Gastrocnemius medialis (tissue), 4 donors: ENCODE data around the gene TMC8.

Source experiments
- POLR2A ChIP-seq, 2 donors: fragments of 450-650 bp; IDR thresholded peaks; one replicate each; pipeline ENCODE4 v1.6.1; 2017; ENCODE audit warnings: antibody characterized with exemption in 2 of 2, mild to moderate bottlenecking in 2 of 2, moderate library complexity in 2 of 2
- TF ChIP-seq, protein P1 (sequence below), 5 experiments: fragments of 450-650 bp in 3 of 5; fragments of 200-600 bp in 2 of 5; sonication (generic) in 2 of 5; IDR thresholded peaks in 4 of 5; conservative IDR thresholded peaks in 1 of 5; 1 replicate in 4 of 5; 2 replicates in 1 of 5; pipeline ENCODE4 v1.5.1; 2016 to 2019; ENCODE audit warnings: antibody characterized with exemption in 5 of 5, mild to moderate bottlenecking in 3 of 5, moderate library complexity in 3 of 5

DNA sequence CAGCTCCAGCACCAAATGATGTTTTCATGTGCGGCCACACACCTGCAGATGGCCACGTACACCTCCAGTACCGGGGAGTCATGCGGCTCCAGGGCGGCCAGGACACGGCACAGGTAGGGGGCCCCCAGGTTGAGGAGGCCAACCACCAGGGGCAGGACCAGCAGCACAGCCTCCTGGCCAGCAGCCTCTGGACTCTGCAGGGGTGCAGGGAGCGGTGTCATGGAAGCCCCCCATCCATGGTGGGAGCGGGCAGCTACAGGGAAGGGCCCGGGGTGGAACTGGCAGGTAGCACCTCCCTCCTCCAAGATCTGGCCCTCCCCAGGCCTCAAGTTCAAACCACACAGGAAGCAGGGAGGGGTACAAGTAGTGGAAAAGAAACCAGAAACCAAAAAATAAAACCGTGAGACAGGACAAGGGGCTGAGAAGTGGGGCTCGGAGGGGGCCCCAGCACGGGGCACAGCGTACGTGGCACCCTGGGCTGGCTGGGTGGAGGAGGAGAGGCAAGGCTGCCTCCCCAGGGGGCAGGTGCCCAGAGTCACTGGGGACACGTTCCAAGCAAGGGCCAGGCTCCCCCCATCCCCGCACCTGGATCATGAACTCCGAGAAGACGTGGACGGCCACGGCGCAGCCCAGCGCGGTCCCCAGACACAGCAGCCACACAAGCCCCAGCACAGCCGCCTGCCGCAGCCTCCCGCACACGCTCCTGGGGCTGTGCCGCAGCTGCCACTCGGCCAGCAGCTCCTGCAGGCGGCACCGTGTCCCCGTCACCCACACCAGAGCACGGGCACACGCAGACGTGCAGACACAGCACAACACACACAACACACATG, 9.4 kb upstream of the TMC8 start:
- TF ChIP-seq, protein P1, sequence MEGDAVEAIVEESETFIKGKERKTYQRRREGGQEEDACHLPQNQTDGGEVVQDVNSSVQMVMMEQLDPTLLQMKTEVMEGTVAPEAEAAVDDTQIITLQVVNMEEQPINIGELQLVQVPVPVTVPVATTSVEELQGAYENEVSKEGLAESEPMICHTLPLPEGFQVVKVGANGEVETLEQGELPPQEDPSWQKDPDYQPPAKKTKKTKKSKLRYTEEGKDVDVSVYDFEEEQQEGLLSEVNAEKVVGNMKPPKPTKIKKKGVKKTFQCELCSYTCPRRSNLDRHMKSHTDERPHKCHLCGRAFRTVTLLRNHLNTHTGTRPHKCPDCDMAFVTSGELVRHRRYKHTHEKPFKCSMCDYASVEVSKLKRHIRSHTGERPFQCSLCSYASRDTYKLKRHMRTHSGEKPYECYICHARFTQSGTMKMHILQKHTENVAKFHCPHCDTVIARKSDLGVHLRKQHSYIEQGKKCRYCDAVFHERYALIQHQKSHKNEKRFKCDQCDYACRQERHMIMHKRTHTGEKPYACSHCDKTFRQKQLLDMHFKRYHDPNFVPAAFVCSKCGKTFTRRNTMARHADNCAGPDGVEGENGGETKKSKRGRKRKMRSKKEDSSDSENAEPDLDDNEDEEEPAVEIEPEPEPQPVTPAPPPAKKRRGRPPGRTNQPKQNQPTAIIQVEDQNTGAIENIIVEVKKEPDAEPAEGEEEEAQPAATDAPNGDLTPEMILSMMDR (IDR thresholded peaks at IDR 0.05 in 4 of 5, conservative IDR thresholded peaks at IDR 0.05 in 1 of 5) = no peak
- TF ChIP-seq POLR2A (IDR thresholded peaks at IDR 0.05) = no peak
